Neuronal stem cell (in vitro differentiated cells): ENCODE results near the gene DISP1.

ENCODE experiments used
- DNase-seq: peaks from one replicate; pipeline ENCODE4 v3.0.0-alpha.2; 2013; ENCODE audit warnings: low spot score
- H2AFZ ChIP-seq: one replicate; pipeline ENCODE4 v1.6.1; 2013; ENCODE audit warnings: mild to moderate bottlenecking, low read length, inconsistent platforms
- H2AK5ac ChIP-seq: 2 replicates; pipeline ENCODE4 v1.6.1; 2013; ENCODE audit warnings: low read depth, mild to moderate bottlenecking, inconsistent platforms, low read length, moderate library complexity, mixed read lengths
- H2BK120ac ChIP-seq: 2 replicates; pipeline ENCODE4 v1.6.1; 2013; ENCODE audit warnings: low read depth, mild to moderate bottlenecking, inconsistent platforms, low read length, moderate library complexity, mixed read lengths
- H2BK12ac ChIP-seq: one replicate; pipeline ENCODE4 v1.6.1; 2013; ENCODE audit warnings: low read length, inconsistent platforms
- H2BK15ac ChIP-seq: 2 replicates; pipeline ENCODE4 v1.6.1; 2013; ENCODE audit warnings: mild to moderate bottlenecking, low read length, inconsistent platforms, mixed read lengths
- H2BK5ac ChIP-seq: one replicate; pipeline ENCODE4 v1.6.1; 2013; ENCODE audit warnings: inconsistent platforms, mild to moderate bottlenecking, low read length, moderate library complexity
- H3K14ac ChIP-seq: one replicate; pipeline ENCODE4 v1.6.1; 2013; ENCODE audit warnings: low read length, inconsistent platforms
- H3K18ac ChIP-seq: 2 replicates; pipeline ENCODE4 v1.6.1; 2013; ENCODE audit warnings: low read length, inconsistent platforms
- H3K23ac ChIP-seq: 2 replicates; pipeline ENCODE4 v1.6.1; 2013; ENCODE audit warnings: low read depth, mild to moderate bottlenecking, mixed read lengths, low read length, inconsistent platforms; ENCODE audit not compliant: poor library complexity
- H3K27ac ChIP-seq: replicated peaks from 3 replicates; pipeline ENCODE4 v1.5.1; 2013; ENCODE audit warnings: low read length, inconsistent platforms
- H3K27me3 ChIP-seq, 3 experiments: 2 replicates each; pipeline ENCODE4 v1.6.1; 2013; ENCODE audit warnings: low read length in 3 of 3, mild to moderate bottlenecking in 2 of 3, inconsistent platforms in 1 of 3, low read depth in 1 of 3, mixed read lengths in 1 of 3, moderate library complexity in 1 of 3; ENCODE audit not compliant: control insufficient read depth in 3 of 3, insufficient read depth in 3 of 3
- H3K36me3 ChIP-seq, 2 donors: replicated peaks in 1 of 2; 2 replicates each; pipeline ENCODE4 v1.6.1; 2013; ENCODE audit warnings: low read length in 2 of 2; ENCODE audit not compliant: control insufficient read depth in 2 of 2, insufficient read depth in 2 of 2
- H3K4ac ChIP-seq: 2 replicates; pipeline ENCODE4 v1.6.1; 2013; ENCODE audit warnings: inconsistent platforms, mild to moderate bottlenecking, low read length, moderate library complexity
- H3K4me1 ChIP-seq, 2 donors: 1 replicate in 1 of 2; 2 replicates in 1 of 2; pipeline ENCODE4 v1.6.1; 2013; ENCODE audit warnings: low read length in 2 of 2, low read depth in 1 of 2; ENCODE audit not compliant: control insufficient read depth in 2 of 2, insufficient read depth in 1 of 2
- H3K4me2 ChIP-seq: one replicate; pipeline ENCODE4 v1.6.1; 2013; ENCODE audit warnings: mild to moderate bottlenecking, low read length, inconsistent platforms; ENCODE audit not compliant: insufficient read depth, poor library complexity, severe bottlenecking
- H3K4me3 ChIP-seq, 2 donors: 2 replicates each; pipeline ENCODE4 v1.5.1; 2013; ENCODE audit warnings: low read length in 2 of 2, mild to moderate bottlenecking in 2 of 2, inconsistent platforms in 1 of 2, moderate library complexity in 1 of 2
- H3K79me1 ChIP-seq: one replicate; pipeline ENCODE4 v1.6.1; 2013; ENCODE audit warnings: low read depth, mild to moderate bottlenecking, inconsistent platforms, low read length, moderate library complexity
- H3K9ac ChIP-seq: one replicate; pipeline ENCODE4 v1.6.1; 2013; ENCODE audit warnings: mild to moderate bottlenecking, low read depth, low read length, inconsistent platforms; ENCODE audit not compliant: poor library complexity
- H3K9me3 ChIP-seq, 2 donors: replicated peaks in 1 of 2; 2 replicates each; pipeline versions ENCODE3 to v1.6.1; 2013; ENCODE audit warnings: low read length in 2 of 2, mild to moderate bottlenecking in 2 of 2, inconsistent platforms in 1 of 2, low read depth in 1 of 2, mixed read lengths in 1 of 2, moderate library complexity in 1 of 2; ENCODE audit not compliant: control insufficient read depth in 2 of 2, insufficient read depth in 1 of 2
- H4K8ac ChIP-seq: one replicate; pipeline ENCODE4 v1.6.1; 2013; ENCODE audit warnings: low read depth, mild to moderate bottlenecking, inconsistent platforms, low read length, moderate library complexity
- H4K91ac ChIP-seq: one replicate; pipeline ENCODE4 v1.6.1; 2013; ENCODE audit warnings: low read length, low read depth, mild to moderate bottlenecking, inconsistent platforms; ENCODE audit not compliant: poor library complexity
- WGBS, 2 donors: extraction: QIAGEN DNeasy Blood & Tissue Kit; methylation state at CpG; one replicate each; pipeline ENCODE4 v1.1.7; 2013; ENCODE audit warnings: missing lambda C conversion rate in 2 of 2, mixed read lengths in 1 of 2; ENCODE audit not compliant: insufficient read length in 2 of 2, insufficient replicate concordance in 1 of 2; ENCODE audit errors: extremely low coverage in 2 of 2; 5-methylcytosine and 5-hydroxymethylcytosine counted together

The DISP1 gene

GRCh38 chr1:222817529-222817928 lies 2.7 kb downstream of the DISP1 start:
- Histone ChIP-seq H3K36me3 (no peaks in the 10 kb centered on the region), H2BK5ac (no peak overlapping the region), H3K4me3 (no peak overlapping the region), H4K91ac (no peak overlapping the region), H3K14ac (no peak overlapping the region), H3K9ac (no peak overlapping the region), H2AFZ (no peak overlapping the region), H3K27ac (no peak overlapping the region), H3K18ac (no peak overlapping the region), H3K23ac (no peak overlapping the region), H3K4me2 (no peak overlapping the region), H2BK15ac (no peak overlapping the region), H2BK12ac (no peak overlapping the region), H2AK5ac (no peak overlapping the region), H3K9me3 (no peaks in the 10 kb centered on the region), H2BK120ac (no peak overlapping the region), H3K4ac (no peak overlapping the region), H3K79me1 (no peaks in the 10 kb centered on the region), H4K8ac (no peak overlapping the region), H3K4me1 (peaks cover 0 to 5% of the 10 kb centered on the region in 2 donors), H3K27me3 (no peaks in the 10 kb centered on the region)
- DNase-seq: no peak
- no CpG with 5 or more reads among the region's 1 CpG for WGBS, 2 donors

- Histone ChIP-seq H3K4me2 (no peak overlapping the region), H2BK12ac (no peak overlapping the region), H2AK5ac (no peak overlapping the region), H3K79me1 (no peaks in the 10 kb centered on the region), H3K23ac (no peak overlapping the region), H2BK15ac (no peak overlapping the region), H2BK120ac (no peak overlapping the region), H3K4me1 (peaks cover 0 to 5% of the 10 kb centered on the region in 2 donors), H3K9ac (no peak overlapping the region), H3K36me3 (no peaks in the 10 kb centered on the region), H3K4me3 (no peak overlapping the region), H2AFZ (no peak overlapping the region), H3K27me3 (no peaks in the 10 kb centered on the region), H4K8ac (no peak overlapping the region), H4K91ac (no peak overlapping the region), H3K14ac (no peak overlapping the region), H3K18ac (no peak overlapping the region), H3K4ac (no peak overlapping the region), H3K27ac (no peak overlapping the region), H3K9me3 (no peaks in the 10 kb centered on the region), H2BK5ac (no peak overlapping the region)
- DNase-seq: no peak
- WGBS, 2 donors: no CpG with 5 or more reads among the region's 1 CpG
Measured at GRCh38 chr1:222818171-222818570, 3.3 kb downstream of the DISP1 start.

DNA sequence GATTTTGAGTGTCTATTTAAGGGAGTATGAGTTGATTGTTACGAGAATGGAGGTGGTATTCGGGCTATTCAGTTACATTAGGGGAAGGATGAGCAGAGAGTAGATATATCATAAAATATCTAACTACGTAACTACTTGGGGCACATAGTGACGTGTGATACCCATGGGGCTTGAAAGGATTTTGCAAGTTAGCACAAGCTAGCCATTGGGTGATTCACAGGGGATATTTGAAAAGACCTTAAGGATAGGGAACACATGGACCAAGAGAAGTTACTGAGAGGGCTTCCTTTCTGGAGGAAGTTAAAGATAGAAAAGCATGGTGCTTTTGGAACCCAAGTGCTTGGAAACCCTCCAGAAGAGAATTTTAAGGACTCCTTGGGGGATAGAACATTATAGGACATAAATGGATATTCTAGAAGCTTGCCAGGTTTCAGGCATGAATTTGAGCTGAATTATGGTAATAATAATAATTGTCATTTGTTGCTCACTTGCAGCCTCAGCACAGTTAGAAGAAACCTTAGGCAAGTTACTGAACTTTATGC lies 5.4 kb downstream of the DISP1 start:
- Histone ChIP-seq H3K79me1 (no peaks in the 10 kb centered on the region), H3K4ac (no peak overlapping the region), H3K36me3 (no peaks in the 10 kb centered on the region), H3K23ac (no peak overlapping the region), H2BK5ac (no peak overlapping the region), H2BK12ac (no peak overlapping the region), H4K8ac (no peak overlapping the region), H2AFZ (no peak overlapping the region), H3K9ac (no peak overlapping the region), H3K18ac (no peak overlapping the region), H3K4me3 (no peak overlapping the region), H2BK120ac (no peak overlapping the region), H2BK15ac (no peak overlapping the region), H3K9me3 (no peaks in the 10 kb centered on the region), H3K14ac (no peak overlapping the region), H3K27ac (no peak overlapping the region), H3K4me1 (peaks cover 0 to 10% of the 10 kb centered on the region in 2 donors), H2AK5ac (no peak overlapping the region), H3K27me3 (no peaks in the 10 kb centered on the region), H4K91ac (no peak overlapping the region), H3K4me2 (no peak overlapping the region)
- no peak for DNase-seq
- WGBS, 2 donors: 100% methylated on average over 2 of the region's 4 CpGs; no CpG with 5 or more reads in 1 of the 2 donors

DNA sequence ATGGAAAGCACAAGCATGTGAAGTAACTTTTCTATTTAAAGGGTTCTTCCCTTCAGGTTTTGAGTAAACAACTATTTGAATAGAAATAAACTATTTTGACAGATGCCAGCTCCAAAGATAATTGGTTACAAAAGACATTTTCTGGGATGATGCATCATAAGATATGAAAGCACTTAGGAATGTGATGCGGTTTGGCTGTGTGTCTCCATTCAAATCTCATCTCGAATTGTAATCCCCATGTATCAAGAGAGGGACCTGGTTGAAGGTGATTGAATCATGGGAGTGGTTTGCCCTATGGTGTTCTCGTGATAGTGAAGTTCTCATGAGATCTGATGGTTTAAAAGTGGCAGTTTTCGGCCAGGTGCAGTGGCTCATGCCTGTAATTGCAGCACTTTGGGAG lies 6.4 kb downstream of the DISP1 start:
- Histone ChIP-seq H3K23ac (no peak overlapping the region), H2BK120ac (no peak overlapping the region), H3K4ac (no peak overlapping the region), H3K9ac (no peak overlapping the region), H3K14ac (no peak overlapping the region), H3K27me3 (no peaks in the 10 kb centered on the region), H3K79me1 (no peaks in the 10 kb centered on the region), H3K9me3 (no peaks in the 10 kb centered on the region), H3K4me1 (peaks cover 2 to 10% of the 10 kb centered on the region in 2 donors), H3K4me2 (no peak overlapping the region), H2BK15ac (no peak overlapping the region), H3K4me3 (no peak overlapping the region), H2BK5ac (no peak overlapping the region), H4K8ac (no peak overlapping the region), H3K36me3 (no peaks in the 10 kb centered on the region), H3K27ac (no peak overlapping the region), H2BK12ac (no peak overlapping the region), H3K18ac (no peak overlapping the region), H2AFZ (no peak overlapping the region), H2AK5ac (no peak overlapping the region), H4K91ac (no peak overlapping the region)
- no CpG with 5 or more reads among the region's 4 CpGs for WGBS, 2 donors
- no peak for DNase-seq
